Smooth muscle cell of the brain vasculature (primary cell): ENCODE results near the gene NRG2.

Source experiments
- DNase-seq: peaks from one replicate; pipeline ENCODE4 v3.0.0-alpha.2; 2012; ENCODE audit warnings: low read depth, low spot score

Gene NRG2

DNA sequence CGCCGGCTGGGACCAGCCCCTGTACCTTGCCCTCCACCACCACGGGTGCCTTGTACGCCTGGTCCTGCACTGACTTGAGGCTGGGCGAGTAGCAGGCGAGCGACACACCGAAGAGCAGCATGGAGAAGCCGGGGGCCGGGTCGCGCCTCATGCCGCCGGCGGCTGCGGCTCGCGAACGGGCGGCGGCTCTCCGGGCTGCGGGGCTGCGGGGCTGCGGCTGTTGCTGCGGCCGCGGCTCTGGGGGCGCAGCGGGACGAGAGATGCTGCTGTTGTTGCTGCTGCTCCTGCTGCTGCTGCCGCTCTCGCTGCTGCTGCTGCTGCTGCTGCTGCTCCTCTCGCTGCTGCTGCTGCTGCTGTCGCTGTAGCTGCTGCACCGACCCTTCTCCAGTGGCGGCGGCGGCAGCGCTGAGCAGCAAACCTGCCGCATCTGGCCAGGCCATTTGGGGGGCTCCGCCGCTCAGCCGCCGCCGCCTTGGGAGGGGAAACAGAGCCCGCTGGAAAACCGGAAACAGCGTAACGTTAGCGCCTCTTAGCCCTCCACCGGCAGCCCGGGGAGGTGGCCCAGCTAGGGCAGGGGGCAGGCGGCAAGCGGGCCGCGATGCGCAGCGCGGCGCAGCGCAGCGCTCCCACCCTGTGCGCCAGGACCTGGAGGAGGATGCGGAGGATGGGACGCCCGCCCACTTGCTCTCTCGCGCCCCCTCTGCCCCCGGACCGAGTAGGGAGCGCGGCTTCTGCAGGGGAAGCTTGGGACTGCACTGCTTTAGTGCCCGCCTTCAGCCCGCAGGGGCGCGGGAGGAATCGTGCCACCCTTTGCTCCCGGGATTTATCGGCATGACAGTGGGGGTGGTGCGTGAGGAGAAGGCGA, at the start of gene NRG2:
TSS of gene NRG2 (minus strand) at position 657 of the 865 bp plus-strand sequence.
- DNase-seq: no peak

DNA sequence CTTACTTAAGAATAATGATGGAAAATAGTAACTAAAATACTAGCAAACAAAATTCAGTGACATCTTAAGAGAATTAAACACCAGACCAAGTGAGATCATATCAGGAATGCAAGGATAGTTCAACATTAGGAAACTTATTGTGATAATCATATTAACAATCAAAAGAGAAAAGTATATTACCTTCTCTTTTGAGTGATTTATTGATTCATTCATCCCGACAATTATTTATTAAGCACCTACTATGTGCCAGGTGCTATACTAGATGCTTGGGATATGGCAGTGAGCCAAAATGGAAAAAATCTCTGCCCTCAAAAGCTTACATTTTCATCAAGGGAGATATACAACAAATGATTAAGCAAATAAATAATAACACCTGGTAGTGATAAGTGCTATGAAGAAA, 47.2 kb upstream of the NRG2 start:
- no peak for DNase-seq

DNA sequence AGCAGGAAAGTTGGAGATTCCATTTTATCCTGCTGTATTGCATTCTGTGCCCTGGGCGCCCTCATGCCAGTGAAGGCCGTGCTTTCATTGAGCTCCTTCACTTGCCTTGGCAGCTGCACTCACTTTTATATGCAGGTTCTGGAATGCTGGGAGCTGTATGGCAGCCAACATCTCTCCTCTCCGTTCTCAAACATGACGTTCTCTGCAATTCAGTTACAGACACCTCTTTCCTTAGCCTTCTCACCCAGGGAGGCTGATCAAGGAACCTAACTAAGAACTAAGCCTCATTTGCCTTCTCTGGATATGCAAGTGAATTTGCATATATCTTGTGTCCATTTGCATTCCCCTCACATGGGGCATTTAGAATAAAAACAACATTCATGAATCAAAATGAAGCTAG, 41.4 kb upstream of the NRG2 start:
- DNase-seq: no peak

DNA sequence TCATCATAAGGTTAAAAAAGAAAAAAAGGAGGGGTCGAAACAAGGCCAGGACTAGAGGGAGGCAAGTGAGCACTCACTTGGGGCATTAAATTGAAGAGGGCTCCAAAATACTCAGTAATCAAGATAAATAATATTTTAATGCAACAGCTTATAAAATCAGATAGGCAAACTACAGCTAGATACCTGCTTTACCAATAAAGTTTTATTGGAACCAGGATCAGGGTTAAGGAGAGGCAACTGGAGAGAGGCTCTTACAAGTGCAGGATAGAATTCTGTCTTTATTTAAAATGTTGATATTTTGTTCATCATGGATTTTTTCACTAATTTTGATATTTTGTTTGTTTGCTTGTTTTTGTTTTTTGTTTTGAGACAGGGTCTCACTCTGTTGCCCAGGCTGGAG, 40.6 kb upstream of the NRG2 start:
- no peak for DNase-seq

DNA sequence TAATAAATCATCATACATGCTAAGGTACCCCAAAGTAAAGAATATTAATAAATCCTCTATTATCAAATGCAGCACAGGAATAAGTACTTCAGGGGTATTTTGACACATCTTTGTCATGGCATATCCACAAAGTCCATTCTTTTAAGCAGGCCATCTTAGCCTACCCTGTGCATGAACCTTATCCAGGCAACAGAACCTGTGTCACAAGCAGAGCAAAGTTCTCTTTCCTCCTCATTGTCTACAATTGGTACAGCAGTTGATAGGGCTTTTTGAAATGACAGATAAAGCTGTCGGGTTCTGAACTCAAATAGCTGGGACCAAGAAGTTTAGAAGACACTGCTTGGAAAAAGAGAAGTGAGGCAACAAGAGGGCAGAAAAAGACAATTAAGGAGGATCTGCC, 40.0 kb upstream of the NRG2 start:
- DNase-seq: no peak

DNA sequence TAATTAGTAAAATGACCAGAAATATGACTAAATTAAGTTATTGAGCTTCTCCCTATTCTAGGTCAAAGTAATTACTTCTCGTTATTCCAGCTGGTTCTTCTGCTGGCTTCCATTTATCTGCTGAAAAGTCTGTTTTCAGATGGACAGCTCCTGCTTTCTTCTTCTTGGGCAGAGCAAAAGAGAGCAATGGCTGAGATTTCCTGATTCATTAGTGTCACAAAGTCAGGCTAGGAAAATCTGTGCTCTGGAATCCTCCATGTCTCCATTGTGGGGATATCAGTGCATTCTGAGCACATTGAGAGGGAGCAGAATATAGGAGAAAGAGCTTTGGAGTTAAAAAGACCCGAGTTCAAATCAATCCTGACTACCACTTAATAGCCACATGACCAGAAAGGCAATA, 33.7 kb upstream of the NRG2 start:
- no peak for DNase-seq

DNA sequence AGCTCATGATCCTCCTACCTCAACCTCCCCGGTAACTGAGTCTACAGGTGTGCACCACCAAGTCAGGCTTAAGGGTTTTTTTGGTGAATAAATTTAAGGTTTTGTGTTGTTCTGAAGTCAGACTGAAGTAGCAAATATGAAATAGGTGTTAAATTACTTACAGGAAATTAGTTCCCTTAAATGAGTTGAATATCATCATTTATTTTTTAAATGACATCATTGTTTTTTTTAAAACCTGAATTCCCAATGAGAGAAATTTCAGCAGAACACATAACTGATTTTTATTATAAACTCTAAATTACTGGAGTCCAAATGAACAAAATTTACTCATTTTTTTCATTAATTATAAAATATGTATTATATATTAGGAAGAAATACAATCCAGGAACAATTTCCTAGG, 33.0 kb upstream of the NRG2 start:
- no peak for DNase-seq

DNA sequence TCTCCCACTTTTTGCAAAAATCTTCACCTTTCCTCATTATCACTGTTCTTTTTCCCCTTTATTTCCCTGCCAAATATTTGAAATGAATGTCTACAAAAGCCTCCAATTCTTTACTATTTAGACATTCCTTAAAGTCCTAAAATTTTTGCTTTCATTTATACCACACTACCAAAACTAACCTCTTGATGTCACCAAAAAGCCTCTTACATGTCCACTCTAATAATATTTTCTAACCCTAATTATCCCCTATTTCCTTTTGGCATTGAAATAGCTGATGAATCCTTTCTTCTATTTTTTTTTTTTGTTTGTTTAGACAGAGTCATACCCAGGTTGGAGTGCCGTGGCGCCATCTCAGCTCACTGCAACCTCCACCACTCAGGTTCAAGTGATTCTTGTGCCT, 32.3 kb upstream of the NRG2 start:
- no peak for DNase-seq

DNA sequence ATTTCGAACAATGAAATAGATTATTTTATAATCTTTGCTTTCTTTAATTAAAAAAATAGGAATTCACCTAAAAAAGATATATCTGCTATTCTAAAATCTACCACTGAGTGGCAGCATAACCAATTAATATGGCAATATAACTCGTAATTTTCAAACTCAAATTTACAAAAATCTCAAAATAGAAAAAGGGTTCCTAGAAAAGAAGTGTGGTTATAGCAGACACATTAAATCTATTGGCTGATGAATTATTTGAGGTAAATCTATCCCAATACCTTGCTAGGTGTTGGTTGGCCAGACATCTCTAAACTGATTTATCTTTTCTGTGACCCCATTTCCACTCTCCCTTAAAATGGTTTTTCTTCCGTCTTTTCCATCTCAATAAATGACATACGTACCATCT, 30.2 kb upstream of the NRG2 start:
- no peak for DNase-seq

DNA sequence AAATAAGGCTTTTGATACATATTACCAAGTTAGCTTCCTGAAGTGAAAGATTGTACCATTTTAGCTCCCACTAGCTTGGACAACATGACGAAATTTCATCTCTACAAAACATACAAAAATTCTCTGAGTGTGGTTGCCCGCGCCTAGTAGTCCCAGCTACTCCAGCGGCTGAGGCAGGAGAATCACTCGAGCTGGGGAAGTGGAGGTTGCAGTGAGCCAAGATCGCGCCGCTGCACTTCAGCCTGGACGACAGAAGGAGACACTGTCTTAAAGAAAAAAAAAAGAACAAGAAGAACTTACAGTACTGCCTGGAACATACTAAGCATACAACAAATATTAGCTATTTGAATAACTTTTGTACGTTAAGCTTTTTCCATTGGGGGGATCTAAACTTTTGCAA, 29.7 kb upstream of the NRG2 start:
- DNase-seq: no peak

DNA sequence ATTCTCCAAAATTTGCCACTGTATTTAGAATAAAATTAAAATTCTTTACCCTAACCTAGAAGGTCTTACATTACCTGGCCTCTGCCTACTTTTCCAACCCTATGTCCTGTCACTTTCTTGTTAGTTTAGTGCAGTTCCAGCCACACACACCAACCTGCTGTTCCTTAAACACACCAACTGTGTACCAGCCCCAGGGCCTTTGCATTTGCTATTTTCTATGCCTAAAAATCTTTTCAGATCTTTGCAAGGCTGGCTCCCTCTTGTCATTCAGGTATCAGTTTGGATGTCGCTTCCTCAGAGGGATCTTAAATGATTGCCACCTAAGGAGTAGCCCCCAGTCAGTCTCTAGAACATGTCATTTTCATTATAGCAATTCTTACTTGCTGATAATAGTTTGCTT, 17.7 kb upstream of the NRG2 start:
- DNase-seq: no peak

DNA sequence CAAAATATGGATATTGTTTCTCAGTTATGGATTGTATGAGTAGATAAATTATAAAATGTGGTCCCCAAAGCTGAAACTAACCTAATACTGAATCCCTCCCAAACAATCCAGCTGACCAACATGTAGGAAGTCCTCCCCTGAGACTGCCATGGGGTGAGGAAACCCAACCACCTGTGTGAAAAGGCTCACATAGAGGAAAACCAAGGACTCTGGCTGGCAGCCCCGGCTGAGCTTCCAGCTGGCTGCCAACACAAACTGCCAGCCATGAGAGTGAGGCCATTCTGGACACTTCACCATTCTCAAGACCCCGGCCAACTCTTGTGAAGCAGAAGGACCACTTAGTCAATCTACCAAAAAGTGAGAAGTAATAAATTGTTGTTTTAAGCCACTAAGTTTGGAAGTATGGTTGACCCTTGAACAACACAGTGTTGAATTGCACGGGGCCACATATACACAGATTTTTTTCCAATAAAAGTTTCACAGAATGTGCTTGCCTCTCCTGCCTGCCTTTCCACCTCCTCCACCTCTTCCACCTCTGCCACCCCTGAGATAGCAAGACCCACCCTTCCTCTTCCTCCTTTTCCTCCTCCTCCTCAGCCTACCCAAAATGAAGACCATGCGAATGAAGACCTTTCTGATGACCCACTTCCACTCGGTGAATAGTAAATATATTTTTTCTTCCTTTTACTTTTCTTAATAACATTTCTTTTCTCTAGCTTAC, 15.3 kb upstream of the NRG2 start:
- no peak for DNase-seq

DNA sequence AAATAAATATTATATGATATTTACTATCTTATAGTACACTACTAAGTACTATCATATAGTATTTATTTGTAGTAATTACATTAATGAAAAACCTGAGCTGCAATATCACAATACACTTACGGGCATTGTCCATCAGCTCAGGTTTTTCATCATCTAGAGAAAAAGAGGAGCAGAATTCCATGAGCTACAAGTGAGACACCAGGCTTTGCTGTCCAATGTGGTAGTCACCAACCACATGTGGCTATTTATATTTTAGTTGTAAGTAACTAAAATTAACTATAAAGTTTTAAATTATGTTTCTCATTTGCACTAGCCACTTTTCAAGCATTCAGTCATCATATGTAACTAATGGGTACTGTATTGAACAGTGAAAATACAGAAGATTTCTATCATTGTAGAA, 13.8 kb upstream of the NRG2 start:
- DNase-seq: no peak

DNA sequence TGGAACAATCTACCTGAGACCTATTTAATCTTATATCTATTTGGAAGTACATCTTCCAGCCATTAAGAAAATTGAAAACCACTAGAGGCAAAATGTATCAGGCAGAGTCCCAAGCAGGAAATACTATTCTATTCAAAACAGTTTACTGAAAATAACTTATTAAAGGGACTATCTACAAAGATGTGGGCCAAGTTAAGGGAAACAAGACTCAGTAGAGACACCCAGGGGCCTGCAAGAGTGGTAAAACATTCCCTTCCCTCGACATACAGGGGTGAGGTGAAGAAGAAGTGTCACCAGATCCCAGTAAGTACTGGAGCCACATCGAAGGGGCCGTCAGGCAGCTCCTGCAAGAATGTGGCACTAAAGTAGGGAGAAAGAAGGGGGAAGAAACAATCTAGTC, 12.1 kb upstream of the NRG2 start:
- DNase-seq: no peak

DNA sequence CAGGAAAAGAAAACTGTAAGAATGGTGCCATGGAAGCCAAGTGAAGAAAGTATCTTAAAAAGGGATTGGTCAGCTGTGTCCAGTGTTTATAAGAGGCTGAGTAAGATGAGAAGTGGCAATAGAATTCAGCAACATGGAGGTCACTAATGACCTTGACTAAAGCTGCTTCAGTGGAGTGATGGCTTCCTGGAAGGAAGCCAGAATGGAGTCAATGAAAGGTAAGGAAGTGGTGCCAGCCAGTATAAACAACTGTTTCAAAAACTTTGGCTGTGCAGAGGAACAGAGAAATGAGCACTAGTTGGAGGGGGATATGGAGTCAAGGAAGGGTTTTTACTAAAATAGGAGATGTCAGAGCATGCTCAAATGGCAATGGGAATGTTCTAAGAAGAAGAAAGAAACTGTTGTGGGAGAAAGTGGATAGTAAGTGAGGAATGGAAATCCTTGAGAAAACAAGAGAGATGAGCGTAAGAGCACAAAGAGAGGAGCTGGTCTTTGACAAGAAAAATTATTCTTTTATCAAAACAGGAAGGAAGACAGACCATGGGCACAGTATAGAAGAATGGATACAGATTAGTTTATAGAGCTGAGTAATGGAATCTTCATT, 11.1 kb upstream of the NRG2 start:
- no peak for DNase-seq

DNA sequence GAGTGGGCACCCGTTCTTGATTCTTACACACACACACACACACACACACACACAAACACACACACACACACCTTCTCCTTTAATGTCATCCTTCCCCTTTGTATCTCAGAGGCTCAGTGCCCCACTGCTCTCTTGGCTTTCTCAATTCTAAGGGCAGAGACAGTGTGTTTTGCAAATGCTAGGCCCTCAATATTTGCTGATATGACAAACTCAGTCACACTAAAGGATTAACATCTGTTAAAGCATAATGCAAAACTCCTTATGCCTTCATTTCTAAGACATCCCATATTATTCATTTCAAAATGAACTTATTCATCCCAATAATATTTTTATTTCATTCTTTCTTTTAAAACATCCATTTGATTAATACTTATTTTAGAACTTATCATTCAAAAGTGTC, 8.9 kb upstream of the NRG2 start:
- no peak for DNase-seq

DNA sequence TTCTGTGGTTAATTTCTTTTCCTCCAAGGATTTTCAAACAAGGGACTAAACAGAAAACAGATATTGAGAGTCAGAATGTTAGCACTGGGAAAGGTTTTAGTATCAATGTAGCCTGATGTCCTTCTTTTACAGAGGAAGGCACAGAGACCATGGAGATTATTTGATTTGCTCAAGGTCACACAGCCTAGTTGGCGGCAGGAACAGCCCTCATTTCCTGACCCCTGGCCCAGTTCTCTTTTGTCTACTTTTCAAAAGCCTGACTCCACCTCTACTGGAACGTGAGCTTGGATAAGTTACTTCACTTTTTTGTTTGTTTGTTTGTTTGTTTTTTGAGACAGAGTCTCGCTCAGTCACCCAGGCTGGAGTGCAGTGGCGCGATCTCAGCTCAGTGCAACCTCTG, 6.6 kb upstream of the NRG2 start:
- no peak for DNase-seq

DNA sequence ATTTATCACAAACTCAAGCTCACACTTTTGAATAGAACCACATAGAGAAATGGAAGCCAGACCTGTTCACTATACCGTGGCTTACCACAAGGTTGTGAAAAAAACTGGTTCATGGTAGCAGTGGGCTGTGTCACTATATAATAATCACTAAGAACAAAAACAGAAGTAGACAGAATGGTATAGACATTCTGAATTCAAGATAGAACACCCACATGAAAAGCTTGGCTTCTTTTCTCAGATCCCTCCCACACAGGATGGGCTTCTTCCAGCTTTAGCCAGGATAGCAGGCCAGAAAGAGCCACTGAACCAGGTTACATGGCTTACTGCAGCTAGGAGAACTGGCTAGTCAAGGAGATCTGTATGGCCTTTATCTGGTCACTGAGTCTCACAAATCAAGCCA, 6.1 kb upstream of the NRG2 start:
- no peak for DNase-seq

DNA sequence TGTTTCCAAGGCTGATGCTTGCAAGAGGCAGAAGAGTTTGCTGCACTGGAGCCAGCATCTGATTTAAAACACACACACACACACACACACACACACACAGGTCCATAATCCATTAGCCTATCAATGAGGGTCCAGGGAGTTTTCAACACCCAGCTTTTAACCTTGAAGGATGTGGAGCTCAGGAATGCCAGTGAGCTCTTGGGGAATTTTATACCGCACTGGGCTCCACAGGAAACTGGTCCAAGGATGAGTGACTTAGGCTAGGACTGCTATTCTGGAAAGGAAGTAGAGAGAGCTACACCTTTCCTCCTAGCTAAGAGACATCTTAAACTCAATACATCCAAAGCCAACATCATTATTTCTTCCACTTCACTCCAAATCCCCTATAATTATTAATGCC, 942 bp upstream of the NRG2 start:
- DNase-seq: no peak

DNA sequence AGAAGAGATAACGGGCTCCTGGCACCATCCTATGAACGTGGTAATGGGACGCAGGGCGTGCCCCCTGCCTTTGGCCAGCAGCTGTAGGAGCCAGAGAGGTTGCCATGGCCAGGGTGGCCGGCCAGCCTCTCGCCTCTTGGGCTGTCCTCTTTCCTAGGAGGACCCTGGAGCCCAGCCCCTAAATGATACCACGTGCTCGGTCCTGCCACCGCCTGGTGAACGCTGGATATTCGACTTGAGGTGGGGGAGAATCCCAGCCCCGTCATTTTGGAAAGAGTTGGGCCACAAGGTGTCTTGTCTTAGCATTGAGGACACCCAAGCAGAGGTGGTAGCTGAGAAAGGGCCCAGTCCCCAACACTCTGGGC, 391 bp upstream of the NRG2 start:
- no peak for DNase-seq

DNA sequence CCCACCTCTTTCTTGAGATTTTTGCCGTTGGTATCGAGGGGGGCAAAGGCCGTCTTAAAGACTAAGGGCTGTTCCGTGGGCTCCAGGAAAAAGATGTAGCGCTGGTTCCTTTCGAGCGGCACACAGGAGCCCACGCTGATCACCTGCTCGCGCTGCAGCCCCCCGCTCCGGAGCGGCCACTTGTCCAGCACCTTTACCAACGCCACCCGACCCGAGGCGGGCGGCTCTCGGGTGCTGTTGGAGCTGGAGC, 781 bp downstream of the NRG2 start:
- no peak for DNase-seq

DNA sequence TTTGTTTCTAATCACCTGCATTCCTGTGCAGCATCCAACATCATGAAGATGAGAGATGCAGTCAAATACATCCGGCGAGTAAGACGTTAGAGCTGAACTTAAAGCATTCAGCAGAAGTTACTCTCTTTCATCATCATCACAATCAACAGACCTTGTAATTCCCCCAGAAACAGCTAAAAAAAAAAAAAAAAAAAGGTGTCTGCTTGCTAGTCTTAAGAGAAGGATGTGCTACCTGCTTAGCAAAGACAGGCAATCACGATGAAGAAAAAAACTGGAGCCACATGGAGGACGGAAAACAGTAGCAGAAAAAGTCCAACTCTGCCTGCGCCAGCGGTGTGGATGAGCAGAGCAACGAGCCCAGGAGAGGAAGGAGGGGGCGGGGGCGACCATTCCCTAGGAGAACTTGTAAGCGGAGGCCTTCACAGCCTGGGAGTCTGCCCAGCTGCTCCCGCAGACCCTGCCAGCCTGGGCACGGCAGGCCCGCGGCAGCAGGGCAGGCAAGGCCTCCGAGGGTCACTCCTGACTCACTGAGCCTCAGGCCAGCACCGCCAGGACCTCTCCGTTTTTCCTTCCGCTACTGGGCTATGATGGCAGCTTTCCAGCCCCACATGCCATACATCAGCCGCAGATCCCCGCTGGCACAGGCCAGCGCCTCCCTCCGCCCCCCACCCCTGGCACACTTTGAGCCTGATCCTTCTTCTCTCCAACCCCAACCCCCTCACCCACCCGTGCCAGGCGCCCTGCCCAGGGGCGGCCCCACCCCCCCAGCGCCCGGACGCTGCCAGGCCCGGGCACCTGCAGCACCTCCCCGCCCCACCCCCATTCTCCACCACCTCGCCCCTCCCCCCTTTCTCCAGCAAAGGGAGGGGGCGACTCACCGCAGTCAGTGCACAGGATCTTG, 1.4 kb downstream of the NRG2 start:
- no peak for DNase-seq
